Inflammatory macrophage treated with lipopolysaccharide for 1 hour (primary cell): ENCODE measurements around the gene KMT2E.
"Not testable (repeated sequence)": the region's sequence is repeated elsewhere in the genome, so short reads cannot be mapped to it uniquely, and the experiment has no call there.

Source experiments
- DNase-seq, 2 donors: peaks; one replicate each; pipeline ENCODE4 v3.0.0-alpha.2; 2020 to 2022

The KMT2E gene

GRCh38 chr7:104983578-104984539 is 30.1 kb upstream of the KMT2E start:
- peak; percentile 86 to 87 for DNase-seq

GRCh38 chr7:104984585-104985258 is 29.3 kb upstream of the KMT2E start:
- DNase-seq = no peak

GRCh38 chr7:104985259-104985617 is 28.8 kb upstream of the KMT2E start:
- DNase-seq = no peak

GRCh38 chr7:104986628-104987259 is 27.3 kb upstream of the KMT2E start:
- DNase-seq = no peak

GRCh38 chr7:104987403-104987802 is 26.6 kb upstream of the KMT2E start:
- not testable (repeated sequence) for DNase-seq

GRCh38 chr7:104990983-104991382 is 23.0 kb upstream of the KMT2E start:
- DNase-seq = no peak

GRCh38 chr7:104992306-104992705 is 21.7 kb upstream of the KMT2E start:
- no peak for DNase-seq

GRCh38 chr7:104993217-104993862 is 20.7 kb upstream of the KMT2E start:
- peak in 1 of 2 donors; percentile 31 for DNase-seq

GRCh38 chr7:104998040-104998752 is 15.8 kb upstream of the KMT2E start:
- DNase-seq = peak in 1 of 2 donors; percentile 25

GRCh38 chr7:105000200-105000599 is 13.8 kb upstream of the KMT2E start:
- DNase-seq = no peak

GRCh38 chr7:105000927-105001336 is 13.1 kb upstream of the KMT2E start:
- no peak for DNase-seq

- DNase-seq = no peak
Measured at GRCh38 chr7:105001652-105002184, 12.3 kb upstream of the KMT2E start.

GRCh38 chr7:105003275-105003674 is 10.7 kb upstream of the KMT2E start:
- peak in 1 of 2 donors; percentile 56 for DNase-seq

- DNase-seq = no peak
Measured at GRCh38 chr7:105003872-105004510, 10.0 kb upstream of the KMT2E start.

- not testable (repeated sequence) for DNase-seq
Measured at GRCh38 chr7:105005006-105005405, 9.0 kb upstream of the KMT2E start.

GRCh38 chr7:105005486-105005885 is 8.5 kb upstream of the KMT2E start:
- not testable (repeated sequence) for DNase-seq

GRCh38 chr7:105006367-105007136 is 7.5 kb upstream of the KMT2E start:
- no peak for DNase-seq

- no peak for DNase-seq
Measured at GRCh38 chr7:105007298-105007697, 6.7 kb upstream of the KMT2E start.

- no peak for DNase-seq
Measured at GRCh38 chr7:105009667-105010503, 4.1 kb upstream of the KMT2E start.
